PFSK-1 (cell line): ENCODE measurements around the gene RANBP3.

Experiments used
- POLR2AphosphoS5 ChIP-seq: IDR thresholded peaks from 2 replicates; pipeline ENCODE4 v1.6.1; 2012; ENCODE audit warnings: low read depth, mild to moderate bottlenecking, control low read depth, low read length, moderate library complexity
- TAF1 ChIP-seq: IDR thresholded peaks from 2 replicates; pipeline ENCODE4 v1.6.1; 2012; ENCODE audit warnings: low read length, control low read depth, borderline replicate concordance; ENCODE audit not compliant: insufficient read depth

DNA sequence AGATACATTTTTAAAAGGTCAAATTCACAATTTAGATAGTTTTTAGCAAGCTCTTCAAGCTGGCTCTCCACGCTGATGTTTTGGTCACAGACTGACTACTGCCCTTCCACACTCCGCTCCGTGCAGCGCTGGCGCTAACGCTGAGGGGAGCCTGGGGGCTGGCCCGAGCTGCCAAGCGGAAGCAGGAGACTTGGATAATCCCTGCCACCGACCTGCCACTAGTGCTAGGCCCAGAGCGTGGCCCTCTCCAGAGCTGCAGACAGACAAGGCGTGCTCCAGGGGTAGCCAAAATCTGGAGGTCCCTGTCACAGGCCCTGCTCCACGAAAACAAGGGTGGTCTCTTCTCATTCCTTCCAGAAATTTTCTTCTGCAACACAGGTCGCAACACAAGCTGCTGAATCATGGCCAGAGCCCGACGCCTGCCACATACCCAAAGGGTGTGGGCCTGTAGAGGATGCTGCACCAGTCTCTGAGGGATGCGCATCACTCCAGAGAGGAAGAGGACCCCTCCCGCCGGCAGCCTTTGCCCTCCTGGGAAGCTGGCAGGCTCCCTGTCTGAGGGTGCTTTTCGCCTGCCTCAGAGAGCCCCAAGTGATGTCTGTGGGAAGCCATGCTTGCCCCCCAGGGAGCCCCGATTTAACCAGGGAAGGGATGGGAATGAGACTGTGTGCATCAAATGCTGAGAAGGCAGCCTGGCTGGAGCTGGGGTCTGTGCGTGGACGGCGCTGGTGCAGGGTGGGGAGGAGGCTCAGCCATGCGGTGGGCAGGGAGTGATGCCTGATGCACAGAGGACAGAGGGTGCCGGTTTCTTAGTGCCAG lies 42.3 kb downstream of the RANBP3 start:
- TF ChIP-seq POLR2AphosphoS5 (no peak), TAF1 (no peak)
